HUES6 (cell line): ENCODE results near the gene IL37.

ENCODE experiments used
- H3K27ac ChIP-seq: 2 replicates; pipeline ENCODE4 v1.7.0; 2013; ENCODE audit warnings: low read depth, mild to moderate bottlenecking, low read length, inconsistent platforms
- H3K27me3 ChIP-seq: 2 replicates; pipeline ENCODE4 v1.6.1; 2013; ENCODE audit warnings: low read length; ENCODE audit not compliant: control insufficient read depth, insufficient read depth
- H3K36me3 ChIP-seq: 2 replicates; pipeline ENCODE4 v1.6.1; 2013; ENCODE audit warnings: low read length; ENCODE audit not compliant: control insufficient read depth, insufficient read depth
- H3K4me1 ChIP-seq: 2 replicates; pipeline ENCODE4 v1.6.1; 2013; ENCODE audit warnings: low read length; ENCODE audit not compliant: control insufficient read depth, insufficient read depth
- H3K4me3 ChIP-seq: 2 replicates; pipeline ENCODE4 v1.5.1; 2013; ENCODE audit warnings: low read depth, low read length
- H3K9ac ChIP-seq: one replicate; pipeline ENCODE4 v1.6.1; 2013; ENCODE audit warnings: mild to moderate bottlenecking, low read length
- H3K9me3 ChIP-seq: 2 replicates; pipeline ENCODE4 v1.6.1; 2013; ENCODE audit warnings: low read depth, low read length; ENCODE audit not compliant: control insufficient read depth, insufficient read depth

IL37 gene

DNA sequence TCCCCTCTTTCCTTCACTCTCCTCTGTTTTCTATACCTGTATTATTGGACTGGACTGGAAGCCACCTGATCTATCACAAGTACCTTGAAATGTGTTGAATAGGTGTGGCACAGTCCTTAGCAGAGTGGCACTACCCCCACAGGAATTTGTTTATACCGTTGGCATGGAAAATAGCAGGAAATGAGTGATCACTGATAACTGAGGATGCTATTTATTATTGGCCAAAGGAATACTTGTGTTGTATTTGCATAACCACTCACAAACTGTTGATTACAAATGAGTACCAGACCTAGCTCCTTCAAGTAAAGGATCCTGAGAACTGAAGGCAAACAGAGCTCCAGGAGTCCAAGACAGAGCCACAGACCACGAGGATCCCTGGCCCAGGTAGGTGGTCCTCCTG lies at the start of gene IL37:
TSS of gene IL37 (plus strand) at position 301 of the 400 bp plus-strand sequence. CDS start 1,848 bp downstream, outside the sequence.
- Histone ChIP-seq H3K9me3 (no peaks in the 10 kb centered on the region), H3K36me3 (no peaks in the 10 kb centered on the region), H3K9ac (no peak within 1 kb of the TSS), H3K27ac (no peak within 1 kb of the TSS), H3K27me3 (no peaks in the 10 kb centered on the region; the same call in 1 of the 2 replicates), H3K4me3 (no peak within 1 kb of the TSS), H3K4me1 (no peaks in the 10 kb centered on the region)

- no peaks in the 10 kb centered on the region for H3K4me1 ChIP-seq
- no peaks in the 10 kb centered on the region for H3K27me3 ChIP-seq
- H3K36me3 ChIP-seq: no peaks in the 10 kb centered on the region
- no peak overlapping the region for H3K4me3 ChIP-seq
- no peak overlapping the region for H3K27ac ChIP-seq
- H3K9ac ChIP-seq: no peak overlapping the region
- peaks cover 69% of the 10 kb centered on the region for H3K9me3 ChIP-seq
These were observed 46.9 kb upstream of the IL37 start for GRCh38 chr2:112864072-112864471.

DNA sequence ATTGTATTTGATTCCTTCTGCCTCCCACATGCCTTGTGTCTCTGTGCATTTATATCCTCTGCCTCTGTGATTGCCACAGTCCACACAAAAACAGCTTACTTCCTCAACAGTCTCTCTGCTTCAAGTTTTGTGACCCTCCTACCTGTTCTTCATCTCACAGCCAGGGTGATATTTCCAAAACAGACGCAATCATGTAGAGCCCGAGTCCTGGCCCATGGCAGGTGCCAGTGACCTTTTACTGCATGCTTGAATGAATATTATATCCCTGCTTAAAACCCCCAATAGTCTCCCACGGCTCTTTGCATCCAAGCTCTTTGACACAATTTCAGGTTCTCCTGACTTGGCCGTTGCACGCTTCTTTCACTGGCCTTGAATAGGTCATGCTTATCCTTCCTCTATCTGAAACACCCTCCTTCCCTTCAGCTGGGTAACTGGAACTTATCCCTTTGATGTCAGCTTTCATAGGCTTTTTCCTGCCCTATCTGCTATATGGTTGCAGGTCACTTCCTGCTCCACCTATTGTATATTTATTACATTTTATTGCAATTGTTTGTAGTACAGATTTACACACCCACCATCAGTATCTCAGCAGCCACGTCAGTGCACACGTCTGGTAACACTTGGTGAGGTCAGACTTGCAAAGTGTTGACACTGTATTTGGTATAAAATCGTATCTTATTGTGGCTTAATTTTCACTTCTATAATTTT lies 44.7 kb upstream of the IL37 start:
- H3K36me3 ChIP-seq: no peaks in the 10 kb centered on the region
- H3K9me3 ChIP-seq: peaks cover 52% of the 10 kb centered on the region
- no peak overlapping the region for H3K4me3 ChIP-seq
- H3K4me1 ChIP-seq: peaks cover 9% of the 10 kb centered on the region
- H3K27ac ChIP-seq: no peak overlapping the region
- H3K9ac ChIP-seq: no peak overlapping the region
- no peaks in the 10 kb centered on the region for H3K27me3 ChIP-seq

- Histone ChIP-seq H3K27ac (no peak overlapping the region), H3K27me3 (no peaks in the 10 kb centered on the region), H3K4me3 (no peak overlapping the region), H3K36me3 (no peaks in the 10 kb centered on the region), H3K9ac (no peak overlapping the region), H3K4me1 (peaks cover 12% of the 10 kb centered on the region), H3K9me3 (peaks cover 42% of the 10 kb centered on the region)
These were observed 43.0 kb upstream of the IL37 start for GRCh38 chr2:112867701-112868631.

DNA sequence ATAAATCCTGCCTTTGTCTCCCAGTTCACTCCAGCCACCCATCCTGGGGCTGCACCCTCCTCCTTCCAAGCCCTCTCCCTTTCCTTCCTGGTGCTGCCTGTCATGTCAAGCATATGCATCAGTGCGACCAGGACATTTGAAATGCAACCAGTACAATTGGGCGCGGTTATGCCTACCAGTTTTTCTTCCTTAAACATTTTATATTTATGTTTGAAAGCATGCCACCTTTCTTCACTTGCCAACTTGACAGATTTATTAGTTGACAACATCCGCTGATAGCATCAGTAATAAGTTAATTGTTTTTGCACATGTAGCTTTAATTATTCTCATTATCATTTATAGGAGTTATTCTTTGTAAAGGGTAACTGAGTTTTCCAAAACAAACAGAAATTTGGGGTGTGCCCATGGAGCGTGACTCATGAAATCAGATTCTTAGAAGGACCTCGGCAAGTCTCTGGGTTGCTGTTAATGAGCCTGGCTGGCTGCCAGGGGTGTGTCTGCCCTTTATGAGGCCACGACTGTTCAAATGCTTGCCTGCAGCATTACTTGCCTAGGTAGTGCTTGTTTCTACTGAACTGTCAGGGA lies 41.6 kb upstream of the IL37 start:
- H3K27ac ChIP-seq: no peak overlapping the region
- H3K4me3 ChIP-seq: no peak overlapping the region
- H3K36me3 ChIP-seq: no peaks in the 10 kb centered on the region
- H3K4me1 ChIP-seq: peaks cover 12% of the 10 kb centered on the region
- no peaks in the 10 kb centered on the region for H3K27me3 ChIP-seq
- peaks cover 30% of the 10 kb centered on the region for H3K9me3 ChIP-seq
- no peak overlapping the region for H3K9ac ChIP-seq

GRCh38 chr2:112870841-112871835 lies 39.8 kb upstream of the IL37 start:
- H3K27me3 ChIP-seq: no peaks in the 10 kb centered on the region
- H3K4me1 ChIP-seq: peaks cover 12% of the 10 kb centered on the region
- H3K9me3 ChIP-seq: peaks cover 12% of the 10 kb centered on the region
- H3K27ac ChIP-seq: no peak overlapping the region
- no peak overlapping the region for H3K9ac ChIP-seq
- no peaks in the 10 kb centered on the region for H3K36me3 ChIP-seq
- H3K4me3 ChIP-seq: no peak overlapping the region

DNA sequence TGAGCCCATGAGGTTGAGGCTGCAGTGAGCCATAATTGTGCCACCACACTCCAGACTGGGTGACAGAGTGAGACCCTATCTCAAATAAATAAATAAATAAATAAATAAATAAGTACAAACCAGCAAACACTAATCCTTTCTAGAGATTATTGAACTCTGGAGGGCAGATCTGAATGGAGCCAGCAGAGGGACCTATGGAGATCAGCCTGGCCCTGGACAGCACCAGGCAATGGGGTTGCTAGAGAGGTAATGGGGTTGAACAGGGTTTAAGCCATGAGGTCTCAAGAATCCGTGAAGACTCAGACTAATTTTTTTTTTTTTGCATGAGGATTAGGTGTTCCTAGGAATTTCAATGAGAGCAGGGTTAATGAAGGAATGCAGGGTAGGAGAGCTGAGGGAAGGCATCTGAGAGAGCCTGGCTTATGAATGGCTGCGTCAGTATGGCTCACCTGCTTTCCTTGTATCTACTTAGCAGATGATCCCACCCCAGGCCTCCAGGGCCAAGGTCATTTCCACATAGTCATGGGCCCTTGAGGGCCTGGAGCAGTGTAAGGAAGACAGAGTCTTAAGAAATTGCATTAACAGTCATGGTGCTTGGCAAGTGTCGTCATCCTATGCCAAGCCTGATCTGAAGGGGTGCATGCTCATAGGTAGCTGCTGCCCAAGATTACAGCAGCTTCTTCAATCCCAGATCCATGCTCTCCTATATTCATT lies 34.6 kb upstream of the IL37 start:
- no peaks in the 10 kb centered on the region for H3K36me3 ChIP-seq
- no peak overlapping the region for H3K27ac ChIP-seq
- no peak overlapping the region for H3K9ac ChIP-seq
- H3K9me3 ChIP-seq: no peaks in the 10 kb centered on the region
- peaks cover 4% of the 10 kb centered on the region for H3K4me1 ChIP-seq
- H3K4me3 ChIP-seq: no peak overlapping the region
- H3K27me3 ChIP-seq: no peaks in the 10 kb centered on the region

GRCh38 chr2:112876971-112877361 lies 34.0 kb upstream of the IL37 start:
- H3K36me3 ChIP-seq: no peaks in the 10 kb centered on the region

GRCh38 chr2:112877423-112877822 lies 33.5 kb upstream of the IL37 start:
- H3K9me3 ChIP-seq: no peaks in the 10 kb centered on the region
- H3K36me3 ChIP-seq: no peaks in the 10 kb centered on the region
- no peaks in the 10 kb centered on the region for H3K27me3 ChIP-seq
- H3K4me3 ChIP-seq: no peak overlapping the region
- no peak overlapping the region for H3K9ac ChIP-seq
- no peak overlapping the region for H3K27ac ChIP-seq
- H3K4me1 ChIP-seq: peaks cover 4% of the 10 kb centered on the region; the same call in 1 of the 2 replicates

More at GRCh38 chr2:112876971-112877361, 34.0 kb upstream of the IL37 start:
- Histone ChIP-seq H3K9ac (no peak overlapping the region), H3K4me1 (peaks cover 4% of the 10 kb centered on the region; the same call in 1 of the 2 replicates), H3K27me3 (no peaks in the 10 kb centered on the region), H3K27ac (no peak overlapping the region), H3K4me3 (no peak overlapping the region), H3K9me3 (no peaks in the 10 kb centered on the region)
